K562 (cell line): Measurements from ENCODE around the gene POLR3A. TPM values are rescaled to one million over a fixed set of nuclear protein-coding genes. Genes with fewer than 3 reads are reported as not detected.

Source experiments
- ATAC-seq: fragments of 200-7000 bp; cut with Tn5 transposase; 3 replicates; pipeline ENCODE4 v1.9.1; 2020; ENCODE audit warnings: moderate library complexity
- BruUV-seq: library from RNA; stranded (reverse); fragments of 400-500 nt; replicated peaks from 2 replicates; lab custom pipeline; 2021; lab: Mats Ljungman, UMichigan
- CTCF ChIA-PET: fragments of 300-600 bp; formaldehyde crosslinking; extraction: SDS; loops from one replicate; lab custom pipeline; 2021; ENCODE audit warnings: low intra/inter-chr PET ratio; lab: Yijun Ruan, JAX
- POLR2A ChIA-PET: fragments of 300-600, 350-650 bp; sonication (Branson Sonifier 250); formaldehyde crosslinking; extraction: SDS; loops from one replicate; lab custom pipeline; 2021; ENCODE audit warnings: antibody characterized with exemption, inconsistent platforms; lab: Yijun Ruan, JAX
- DNase-seq, 4 experiments: peaks; one replicate each; pipeline versions ENCODE4 v3.0.0 to v3.0.0-alpha.2; 2011 to 2018; ENCODE audit warnings: low spot score in 3 of 4, mixed read lengths in 3 of 4; ENCODE audit errors: extremely low read depth in 1 of 4
- FAIRE-seq: peaks from 2 replicates; lab custom pipeline; 2011; peaks lifted over from hg19 to GRCh38; lab: Jason Lieb, UNC
- H2AFZ ChIP-seq: 2 replicates; pipeline ENCODE4 v1.6.0; 2011; ENCODE audit warnings: low read depth, low read length, control low read depth, inconsistent platforms
- H3K27ac ChIP-seq: fragments of 200-600 bp; 3 replicates; pipeline ENCODE4 v1.8.0; 2011; ENCODE audit warnings: low read depth, mild to moderate bottlenecking, control low read depth, inconsistent platforms, low read length, moderate library complexity, mixed read lengths; ENCODE audit errors: extremely low read depth
- H3K27me3 ChIP-seq, 2 experiments: fragments of 300-600 bp in 1 of 2; 2 replicates in 1 of 2; 3 replicates in 1 of 2; pipeline versions ENCODE4 v1.6.0 to v1.8.0; 2011; ENCODE audit warnings: inconsistent platforms in 2 of 2, low read length in 2 of 2, mild to moderate bottlenecking in 1 of 2, mixed read lengths in 1 of 2, moderate library complexity in 1 of 2; ENCODE audit not compliant: control insufficient read depth in 2 of 2, insufficient read depth in 2 of 2
- H3K36me3 ChIP-seq: fragments of 300-600 bp; 3 replicates; pipeline ENCODE4 v1.8.0; 2011; ENCODE audit warnings: mild to moderate bottlenecking, low read length, inconsistent platforms; ENCODE audit not compliant: control insufficient read depth, insufficient read depth
- H3K4me1 ChIP-seq, 2 experiments: fragments of 200-600 bp in 1 of 2; replicated peaks in 1 of 2; 2 replicates in 1 of 2; 3 replicates in 1 of 2; pipeline versions ENCODE4 v1.5.1 to v1.8.0; 2011; ENCODE audit warnings: inconsistent platforms in 2 of 2, low read length in 2 of 2, mild to moderate bottlenecking in 1 of 2, mixed read lengths in 1 of 2, moderate library complexity in 1 of 2; ENCODE audit not compliant: control insufficient read depth in 2 of 2, insufficient read depth in 2 of 2
- H3K4me2 ChIP-seq: 2 replicates; pipeline ENCODE4 v1.6.1; 2011; ENCODE audit warnings: low read length, control low read depth, inconsistent platforms, mixed read lengths; ENCODE audit not compliant: insufficient read depth
- H3K4me3 ChIP-seq: fragments of 200-600 bp; sonication (generic), shearing (Covaris generic); 2 replicates; pipeline ENCODE4 v1.5.1; 2016; ENCODE audit warnings: control low read depth, inconsistent platforms
- H3K79me2 ChIP-seq: fragments of 200-600 bp; 3 replicates; pipeline ENCODE4 v1.8.0; 2011; ENCODE audit warnings: low read length, inconsistent platforms; ENCODE audit not compliant: control insufficient read depth, insufficient read depth
- H3K9ac ChIP-seq, 2 experiments: 2 replicates each; pipeline versions ENCODE4 v1.6.0 to v1.6.1; 2011; ENCODE audit warnings: low read depth in 2 of 2, low read length in 2 of 2, control low read depth in 1 of 2, inconsistent platforms in 1 of 2, mild to moderate bottlenecking in 1 of 2, mixed read lengths in 1 of 2; ENCODE audit not compliant: insufficient read depth in 1 of 2
- H3K9me1 ChIP-seq: one replicate; pipeline ENCODE4 v1.6.0; 2011; ENCODE audit warnings: inconsistent platforms, mild to moderate bottlenecking, low read length, moderate library complexity; ENCODE audit not compliant: control insufficient read depth, insufficient read depth
- H3K9me3 ChIP-seq: replicated peaks from 2 replicates; pipeline ENCODE4 v1.5.1; 2011; ENCODE audit warnings: low read depth, low read length, inconsistent platforms; ENCODE audit not compliant: control insufficient read depth, insufficient read depth
- H4K20me1 ChIP-seq: replicated peaks from 2 replicates; pipeline ENCODE4 v1.6.1; 2011; ENCODE audit warnings: low read length, inconsistent platforms, mixed read lengths; ENCODE audit not compliant: control insufficient read depth, insufficient read depth
- ELF1 ChIP-seq: fragments of 200-800 bp; sonication (Bioruptor generic); IDR thresholded peaks from 2 replicates; pipeline ENCODE4 v1.6.1; 2016; ENCODE audit warnings: missing genetic modification characterization, missing compliant biosample characterization
- FOXM1 ChIP-seq, 2 experiments: fragments of 450-650 bp in 1 of 2; sonication (generic) in 1 of 2; formaldehyde crosslinking in 1 of 2; IDR thresholded peaks; 2 replicates each; pipeline versions ENCODE4 v1.6.1 to v1.9.0; 2017 to 2022; ENCODE audit warnings: low read depth in 2 of 2, mild to moderate bottlenecking in 2 of 2, missing genetic modification reagents in 1 of 2, moderate library complexity in 1 of 2
- JUND ChIP-seq, 2 experiments: IDR thresholded peaks; 2 replicates in 1 of 2; 3 replicates in 1 of 2; pipeline ENCODE4 v1.6.1; 2011; ENCODE audit warnings: borderline replicate concordance in 2 of 2, low read depth in 2 of 2, low read length in 2 of 2, improper control_type of control experiment in 1 of 2, missing biosample characterization in 1 of 2, missing genetic modification characterization in 1 of 2, missing genetic modification reagents in 1 of 2
- KHSRP ChIP-seq: fragments of 450-650 bp; IDR thresholded peaks from 2 replicates; pipeline ENCODE4 v1.6.1; 2017
- SMARCA5 ChIP-seq: fragments of 450-650 bp; IDR thresholded peaks from 2 replicates; pipeline ENCODE4 v1.6.1; 2016
- SNRNP70 ChIP-seq: fragments of 200-400 bp; formaldehyde crosslinking; optimal IDR thresholded peaks from 2 replicates; pipeline ENCODE3; 2017; ENCODE audit warnings: low read depth, low read length
- TRIM24 ChIP-seq, 2 experiments: fragments of 450-650 bp; IDR thresholded peaks; 2 replicates each; pipeline ENCODE4 v1.6.1; 2016
- YY1 ChIP-seq, 3 experiments: IDR thresholded peaks; 2 replicates each; pipeline ENCODE4 v1.6.1; 2011; ENCODE audit warnings: low read length in 2 of 3, mild to moderate bottlenecking in 2 of 3, moderate library complexity in 2 of 3, borderline replicate concordance in 1 of 3, control low read depth in 1 of 3, low read depth in 1 of 3; ENCODE audit not compliant: insufficient read depth in 3 of 3, insufficient replicate concordance in 2 of 3, control insufficient read depth in 1 of 3, insufficient read length in 1 of 3; ENCODE audit errors: extremely low read depth in 1 of 3
- ZZZ3 ChIP-seq: fragments of 450-650 bp; IDR thresholded peaks from 2 replicates; pipeline ENCODE4 v1.6.1; 2016; ENCODE audit warnings: antibody characterized with exemption, mild to moderate bottlenecking, moderate library complexity
- WGBS: fragments of 100-300 bp; shearing (Covaris generic); methylation state at CpG from one replicate; pipeline ENCODE4 v1.1.6; 2016; ENCODE audit warnings: low coverage, mixed read lengths; ENCODE audit not compliant: insufficient coverage; ENCODE audit errors: missing lambda C conversion rate; 5-methylcytosine and 5-hydroxymethylcytosine counted together
- in situ Hi-C: fragments of 300-500 bp; cut with MboI; formaldehyde crosslinking; loops from 4 replicates; pipeline ENCODE4 v1.15.0; 2018; ENCODE audit warnings: inconsistent platforms, mixed read lengths
- intact Hi-C: fragments of 100-400 bp; cut with micrococcal nuclease; formaldehyde crosslinking; loops from 2 replicates; pipeline ENCODE4 v1.14.2; 2022
- polyA plus RNA-seq, 8 experiments: library from polyadenylated mRNA; depleted of rRNA in 4 of 8; stranded (reverse) in 5 of 8; unstranded in 3 of 8; fragments of >200 nt; fragmentation: Nextera tagmentation in 2 of 8; fragmentation: Illumina TruSeq in 1 of 8; extraction: Ambion mirVana in 2 of 8; extraction: Trizol in 1 of 8; gene quantifications; 2 replicates each; pipeline versions ENCODE4 v1.2.1 to v1.2.3, GENCODE V29; 2011 to 2014; ENCODE audit warnings: inconsistent platforms in 1 of 8, missing spikeins in 1 of 8
- total RNA-seq, 7 experiments: library from RNA; depleted of rRNA in 6 of 7; stranded (reverse); fragments of >200 nt in 6 of 7; fragmentation: Illumina TruSeq in 2 of 7; extraction: Trizol in 2 of 7; gene quantifications; 2 replicates each; pipeline versions ENCODE4 v1.2.1 to v1.2.3, GENCODE V29; 2011 to 2021; ENCODE audit warnings: low replicate concordance in 1 of 7
- TF ChIP-seq, protein P1 (sequence below), 2 experiments: fragments of 450-650 bp; formaldehyde crosslinking in 1 of 2; IDR thresholded peaks; 2 replicates each; pipeline versions ENCODE4 v1.4.0 to v1.6.1; 2014 to 2020; ENCODE audit warnings: mild to moderate bottlenecking in 2 of 2, borderline replicate concordance in 1 of 2, low read depth in 1 of 2

The POLR3A gene
- total and polyA plus RNA-seq, 9 of the 15 experiments (the other 6 are each of a cell fraction or from before 2014, with no cell fraction given): 14.9 to 37.0 (median 26.7) TPM

DNA sequence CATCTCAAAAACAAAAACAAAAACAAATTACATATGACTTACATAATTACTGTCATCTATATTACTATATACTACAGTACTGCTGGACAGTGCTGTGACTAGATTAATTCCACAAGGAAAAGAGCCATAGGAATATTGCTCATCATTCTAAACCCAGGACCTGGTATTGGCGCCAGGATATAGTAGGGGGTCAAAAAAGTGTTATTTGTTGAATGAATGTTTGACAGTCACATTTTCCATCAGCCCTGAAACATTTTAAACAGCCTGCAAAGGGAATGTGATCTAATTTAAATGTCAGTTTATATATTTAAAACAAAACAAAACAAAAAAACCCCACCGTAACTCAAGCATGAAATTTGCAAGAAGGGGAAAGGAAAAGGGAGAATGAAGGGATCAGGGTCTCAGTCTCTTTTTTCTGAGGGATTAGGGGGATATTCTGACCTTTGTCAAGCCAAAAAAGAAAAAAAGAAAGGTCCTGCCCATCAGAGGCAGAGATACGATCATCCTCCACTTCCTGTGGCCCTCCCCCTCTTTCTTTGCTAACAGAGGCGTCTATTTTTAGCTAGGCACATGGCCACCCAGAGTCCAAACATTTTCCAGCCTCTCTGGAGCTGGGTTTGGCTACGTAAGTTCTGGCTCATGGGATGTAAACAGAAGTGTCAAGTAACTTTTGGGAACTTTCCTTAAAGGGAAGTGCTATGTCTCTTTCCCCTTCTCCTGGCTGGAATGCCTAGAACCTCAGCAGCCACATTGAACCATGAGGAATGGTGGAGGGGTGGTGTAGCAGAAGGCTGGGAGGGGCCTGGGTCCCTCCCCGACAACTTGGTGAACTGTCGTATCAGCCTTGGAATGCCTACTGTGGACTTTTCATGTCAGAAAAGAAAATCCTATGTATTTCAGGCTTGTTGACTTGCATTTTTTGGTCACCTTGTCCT, 58.2 kb downstream of the POLR3A start:
- peak; percentile 77 to 91 (median 86) for DNase-seq
- peaks cover 27% of the 10 kb centered on the region for H3K36me3 ChIP-seq
- peaks cover 21 to 27% of the 10 kb centered on the region in 2 experiments; a peak in 4 of 5 replicates for H3K4me1 ChIP-seq
- 10% methylated on average over 7 of the region's 7 CpGs for whole genome bisulfite sequencing
- peak overlapping the region; percentile 91 for H2AFZ ChIP-seq
- no peaks in the 10 kb centered on the region for H3K79me2 ChIP-seq
- no peaks in the 10 kb centered on the region for H4K20me1 ChIP-seq
- H3K27me3 ChIP-seq: no peaks in the 10 kb centered on the region
- H3K9me1 ChIP-seq: no peaks in the 10 kb centered on the region
- intact Hi-C loops (loop anchor here (2.0 to 5.0 kb wide), 4 partner anchors 44 to 249 kb away; partner anchors contain the start of gene DLG5), in situ Hi-C loops (loop anchor here (5.0 kb wide), 2 partner anchors 64 to 114 kb away; no protein-coding TSS in a partner anchor)
- H3K4me3 ChIP-seq: no peak overlapping the region
- peak; percentile 78 for ATAC-seq
- ChIA-PET CTCF (no interaction called here), POLR2A (interaction anchor here (0.7 to 1.4 kb wide), 9 partner anchors 11 to 119 kb away, joined by 3 to 6 read pairs (median 3); no protein-coding TSS in a partner anchor)
- no peaks in the 10 kb centered on the region for H3K9me3 ChIP-seq
- H3K4me2 ChIP-seq: peak overlapping the region; percentile 17
- peak overlapping the region; percentile 51 to 73; a peak in 3 of 4 replicates for H3K9ac ChIP-seq
- BruUV-seq: TSS peak; percentile 98
- peak overlapping the region; percentile 96 for H3K27ac ChIP-seq
- FAIRE-seq: peak; percentile 92
- no peak for TF ChIP-seq KHSRP
- TF ChIP-seq SMARCA5: peak; percentile 44; the same call in 1 of the 2 replicates
- TF ChIP-seq YY1 (IDR thresholded peaks at IDR 0.05; ENCODE audit: borderline replicate concordance in 1 of 3, control insufficient read depth in 1 of 3, extremely low read depth in 1 of 3, insufficient read depth in 3 of 3, insufficient read length in 1 of 3, insufficient replicate concordance in 2 of 3, low read depth in 1 of 3, low read length in 2 of 3): peak in 1 of 3 experiments; percentile 78
- TF ChIP-seq, protein P1, sequence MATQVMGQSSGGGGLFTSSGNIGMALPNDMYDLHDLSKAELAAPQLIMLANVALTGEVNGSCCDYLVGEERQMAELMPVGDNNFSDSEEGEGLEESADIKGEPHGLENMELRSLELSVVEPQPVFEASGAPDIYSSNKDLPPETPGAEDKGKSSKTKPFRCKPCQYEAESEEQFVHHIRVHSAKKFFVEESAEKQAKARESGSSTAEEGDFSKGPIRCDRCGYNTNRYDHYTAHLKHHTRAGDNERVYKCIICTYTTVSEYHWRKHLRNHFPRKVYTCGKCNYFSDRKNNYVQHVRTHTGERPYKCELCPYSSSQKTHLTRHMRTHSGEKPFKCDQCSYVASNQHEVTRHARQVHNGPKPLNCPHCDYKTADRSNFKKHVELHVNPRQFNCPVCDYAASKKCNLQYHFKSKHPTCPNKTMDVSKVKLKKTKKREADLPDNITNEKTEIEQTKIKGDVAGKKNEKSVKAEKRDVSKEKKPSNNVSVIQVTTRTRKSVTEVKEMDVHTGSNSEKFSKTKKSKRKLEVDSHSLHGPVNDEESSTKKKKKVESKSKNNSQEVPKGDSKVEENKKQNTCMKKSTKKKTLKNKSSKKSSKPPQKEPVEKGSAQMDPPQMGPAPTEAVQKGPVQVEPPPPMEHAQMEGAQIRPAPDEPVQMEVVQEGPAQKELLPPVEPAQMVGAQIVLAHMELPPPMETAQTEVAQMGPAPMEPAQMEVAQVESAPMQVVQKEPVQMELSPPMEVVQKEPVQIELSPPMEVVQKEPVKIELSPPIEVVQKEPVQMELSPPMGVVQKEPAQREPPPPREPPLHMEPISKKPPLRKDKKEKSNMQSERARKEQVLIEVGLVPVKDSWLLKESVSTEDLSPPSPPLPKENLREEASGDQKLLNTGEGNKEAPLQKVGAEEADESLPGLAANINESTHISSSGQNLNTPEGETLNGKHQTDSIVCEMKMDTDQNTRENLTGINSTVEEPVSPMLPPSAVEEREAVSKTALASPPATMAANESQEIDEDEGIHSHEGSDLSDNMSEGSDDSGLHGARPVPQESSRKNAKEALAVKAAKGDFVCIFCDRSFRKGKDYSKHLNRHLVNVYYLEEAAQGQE (IDR thresholded peaks at IDR 0.05; ENCODE audit: borderline replicate concordance): peak; percentile 21; the same call in 1 of the 2 replicates
- TF ChIP-seq, protein P1 (CRISPR knock-in tag; IDR thresholded peaks at IDR 0.05; ENCODE audit: low read depth): no peak
- peak; percentile 81 for TF ChIP-seq JUND (IDR thresholded peaks at IDR 0.05; ENCODE audit: borderline replicate concordance, low read depth, low read length)
- TF ChIP-seq JUND (tag; IDR thresholded peaks at IDR 0.05; ENCODE audit: borderline replicate concordance, low read depth, low read length): peak; percentile 83; the same call in 2 of the 3 replicates
- peak; percentile 72 for TF ChIP-seq ELF1 (tag)
- no peak for TF ChIP-seq ZZZ3
- peak; percentile 29; the same call in 1 of the 2 replicates for TF ChIP-seq FOXM1 (IDR thresholded peaks at IDR 0.05; ENCODE audit: low read depth)
- no peak for TF ChIP-seq FOXM1 (CRISPR knock-in tag; IDR thresholded peaks at IDR 0.05; ENCODE audit: low read depth)
- TF ChIP-seq TRIM24 (IDR thresholded peaks at IDR 0.05): peak in 1 of 2 experiments; percentile 83
- TF ChIP-seq SNRNP70: no peak
